CD14-positive monocyte (primary cell): ENCODE measurements around the gene RGPD3. TPM values are rescaled to one million over a fixed set of nuclear protein-coding genes. Genes with fewer than 3 reads are reported as not detected.

Experiments used
- DNase-seq, 3 donors: peaks; one replicate each; pipeline ENCODE4 v3.0.0-alpha.2; 2011 to 2022
- H2AFZ ChIP-seq: 2 replicates; pipeline ENCODE4 v1.6.0; 2012; ENCODE audit warnings: mild to moderate bottlenecking, low read depth, low read length, inconsistent platforms; ENCODE audit not compliant: insufficient read depth, poor library complexity, severe bottlenecking
- H3K27ac ChIP-seq, 2 donors: 1 replicate in 1 of 2; 2 replicates in 1 of 2; pipeline ENCODE4 v1.5.1; 2012 to 2013; ENCODE audit warnings: low read length in 2 of 2, control low read depth in 1 of 2, inconsistent platforms in 1 of 2, low read depth in 1 of 2, mild to moderate bottlenecking in 1 of 2
- H3K27me3 ChIP-seq, 2 donors: one replicate each; pipeline versions ENCODE4 v1.6.0 to v1.6.1; 2011 to 2013; ENCODE audit warnings: low read length in 2 of 2; ENCODE audit not compliant: control insufficient read depth in 2 of 2, insufficient read depth in 2 of 2
- H3K36me3 ChIP-seq, 2 donors: replicated peaks in 1 of 2; 1 replicate in 1 of 2; 2 replicates in 1 of 2; pipeline versions ENCODE4 v1.5.1 to v1.6.1; 2012 to 2013; ENCODE audit warnings: low read length in 2 of 2, control low read depth in 1 of 2, inconsistent platforms in 1 of 2, mild to moderate bottlenecking in 1 of 2; ENCODE audit not compliant: insufficient read depth in 2 of 2, control insufficient read depth in 1 of 2
- H3K4me1 ChIP-seq, 2 donors: 1 replicate in 1 of 2; 2 replicates in 1 of 2; pipeline versions ENCODE4 v1.5.1 to v1.6.1; 2012 to 2013; ENCODE audit warnings: low read length in 2 of 2, control low read depth in 1 of 2, inconsistent platforms in 1 of 2, mild to moderate bottlenecking in 1 of 2, moderate library complexity in 1 of 2; ENCODE audit not compliant: insufficient read depth in 2 of 2, control insufficient read depth in 1 of 2
- H3K4me2 ChIP-seq: replicated peaks from 2 replicates; pipeline ENCODE3; 2012; ENCODE audit warnings: low read length, moderate library complexity, mild to moderate bottlenecking; ENCODE audit not compliant: poor library complexity, severe bottlenecking; ENCODE audit errors: extremely low read depth
- H3K4me3 ChIP-seq, 3 experiments: fragments of 200-600 bp in 1 of 3; sonication (generic) in 1 of 3; replicated peaks in 1 of 3; 1 replicate in 2 of 3; 2 replicates in 1 of 3; pipeline ENCODE4 v1.5.1; 2011 to 2013; ENCODE audit warnings: low read length in 3 of 3, mild to moderate bottlenecking in 3 of 3, control low read depth in 2 of 3, low read depth in 2 of 3, inconsistent platforms in 1 of 3, moderate library complexity in 1 of 3
- H3K79me2 ChIP-seq: 2 replicates; pipeline ENCODE4 v1.6.0; 2012; ENCODE audit warnings: mild to moderate bottlenecking, control low read depth, inconsistent platforms, low read length, moderate library complexity; ENCODE audit not compliant: insufficient read depth
- H3K9ac ChIP-seq: 2 replicates; pipeline ENCODE4 v1.6.0; 2017; ENCODE audit warnings: low read length, mild to moderate bottlenecking; ENCODE audit not compliant: insufficient read depth, poor library complexity, severe bottlenecking
- H3K9me3 ChIP-seq, 2 donors: replicated peaks in 1 of 2; 1 replicate in 1 of 2; 2 replicates in 1 of 2; pipeline versions ENCODE4 v1.5.1 to v1.6.1; 2012 to 2013; ENCODE audit warnings: low read length in 2 of 2, control low read depth in 1 of 2; ENCODE audit not compliant: control insufficient read depth in 1 of 2, insufficient read depth in 1 of 2
- H4K20me1 ChIP-seq: 2 replicates; pipeline ENCODE4 v1.6.0; 2012; ENCODE audit warnings: mild to moderate bottlenecking, low read length, control low read depth, moderate library complexity; ENCODE audit not compliant: insufficient read depth
- H3K27ac Mint-ChIP-seq, 7 donors: one replicate each; pipeline ENCODE4 v1.8.0; 2020; ENCODE audit warnings: mild to moderate bottlenecking in 7 of 7, mixed read lengths in 7 of 7, moderate library complexity in 6 of 7, inconsistent platforms in 2 of 7
- H3K27me3 Mint-ChIP-seq, 3 donors: one replicate each; pipeline ENCODE4 v1.8.0; 2021 to 2022; ENCODE audit warnings: low read depth in 3 of 3, mild to moderate bottlenecking in 3 of 3, mixed read lengths in 3 of 3, moderate library complexity in 3 of 3, inconsistent platforms in 1 of 3
- H3K36me3 Mint-ChIP-seq, 2 donors: one replicate each; pipeline ENCODE4 v1.8.0; 2020; ENCODE audit warnings: mixed read lengths in 2 of 2, inconsistent platforms in 1 of 2, mild to moderate bottlenecking in 1 of 2
- H3K4me1 Mint-ChIP-seq: one replicate; pipeline ENCODE4 v1.8.0; 2020; ENCODE audit warnings: mild to moderate bottlenecking, mixed read lengths
- H3K4me3 Mint-ChIP-seq, 2 donors: one replicate each; pipeline ENCODE4 v1.8.0; 2020; ENCODE audit warnings: mild to moderate bottlenecking in 2 of 2, mixed read lengths in 2 of 2, moderate library complexity in 1 of 2
- H3K9me3 Mint-ChIP-seq, 7 donors: one replicate each; pipeline ENCODE4 v1.8.0; 2020 to 2022; ENCODE audit warnings: mixed read lengths in 7 of 7, mild to moderate bottlenecking in 6 of 7, moderate library complexity in 6 of 7, inconsistent platforms in 2 of 7
- CTCF ChIP-seq: fragments of 200-600 bp; IDR thresholded peaks from one replicate; pipeline ENCODE4 v1.8.0; 2022; ENCODE audit warnings: antibody characterized with exemption, mild to moderate bottlenecking
- WGBS: methylation state at CpG from one replicate; pipeline ENCODE4 v1.1.5; 2013; ENCODE audit warnings: missing lambda C conversion rate; ENCODE audit not compliant: insufficient coverage; 5-methylcytosine and 5-hydroxymethylcytosine counted together
- intact Hi-C, 2 donors: fragments of 100-400 bp; cut with micrococcal nuclease; formaldehyde crosslinking; loops; one replicate each; pipeline versions ENCODE4 v1.15.0 to v1.15.1; 2023
- polyA plus RNA-seq, 3 donors: library from polyadenylated mRNA; depleted of rRNA in 1 of 3; unstranded in 2 of 3; stranded (reverse) in 1 of 3; fragments of 300-500 nt in 2 of 3; fragments of >200 nt in 1 of 3; fragmentation: Illumina TruSeq in 2 of 3; gene quantifications; 1 replicate in 2 of 3; 2 replicates in 1 of 3; pipeline ENCODE4 v1.2.3, GENCODE V29; 2012 to 2021

The RGPD3 gene
- polyA plus RNA-seq, 3 donors: 0.25 TPM; not detected in 2

DNA sequence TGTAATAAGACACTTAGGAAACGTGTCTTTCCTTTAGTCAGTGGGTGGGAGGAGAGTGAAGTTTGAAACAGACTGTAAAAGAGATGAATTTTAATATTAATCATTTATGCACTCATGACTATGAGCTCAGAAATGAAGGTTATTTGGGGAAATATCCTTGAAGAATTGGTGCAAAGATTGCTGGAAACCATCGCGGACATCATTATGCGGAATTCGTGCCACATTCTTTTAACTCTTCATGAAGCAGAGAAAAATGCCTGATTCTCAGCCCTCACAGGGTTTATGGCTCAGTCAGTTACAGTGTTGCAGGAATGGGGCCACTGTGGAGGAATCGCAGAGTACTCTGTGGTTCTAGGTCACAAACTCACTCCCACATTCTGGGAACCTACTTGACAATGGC lies 109.7 kb downstream of the RGPD3 start:
- Mint-ChIP-seq H3K4me1 (peaks cover 19% of the 10 kb centered on the region), H3K4me3 (no peak overlapping the region), H3K36me3 (no peaks in the 10 kb centered on the region), H3K27ac (no peak overlapping the region), H3K27me3 (no peaks in the 10 kb centered on the region), H3K9me3 (peaks cover 0 to 2% (median 0%) of the 10 kb centered on the region in 7 donors)
- no peak for TF ChIP-seq CTCF
- Histone ChIP-seq H3K4me2 (no peak overlapping the region), H4K20me1 (no peaks in the 10 kb centered on the region), H3K9me3 (no peaks in the 10 kb centered on the region), H3K27ac (no peak overlapping the region), H2AFZ (no peak overlapping the region), H3K4me1 (peaks cover 8 to 10% of the 10 kb centered on the region in 2 donors), H3K36me3 (no peaks in the 10 kb centered on the region), H3K79me2 (no peaks in the 10 kb centered on the region), H3K9ac (no peak overlapping the region), H3K4me3 (no peak overlapping the region), H3K27me3 (no peaks in the 10 kb centered on the region)
- intact Hi-C loops: no loop called here
- 75% methylated on average over 4 of the region's 6 CpGs for WGBS
- no peak for DNase-seq

GRCh38 chr2:106358081-106358480 lies 110.1 kb downstream of the RGPD3 start:
- Histone ChIP-seq H3K4me3 (no peak overlapping the region), H3K27ac (no peak overlapping the region), H3K4me1 (peaks cover 12 to 14% of the 10 kb centered on the region in 2 donors), H3K9me3 (no peaks in the 10 kb centered on the region), H3K79me2 (no peaks in the 10 kb centered on the region), H4K20me1 (no peaks in the 10 kb centered on the region), H2AFZ (no peak overlapping the region), H3K9ac (no peak overlapping the region), H3K4me2 (no peak overlapping the region), H3K27me3 (no peaks in the 10 kb centered on the region), H3K36me3 (no peaks in the 10 kb centered on the region)
- Mint-ChIP-seq H3K9me3 (peaks cover 0 to 2% (median 0%) of the 10 kb centered on the region in 7 donors), H3K36me3 (no peaks in the 10 kb centered on the region), H3K4me1 (peaks cover 22% of the 10 kb centered on the region), H3K27me3 (no peaks in the 10 kb centered on the region), H3K4me3 (no peak overlapping the region), H3K27ac (no peak overlapping the region)
- no peak for DNase-seq
- no peak for TF ChIP-seq CTCF
- intact Hi-C loops: no loop called here
- WGBS: no CpG with 5 or more reads among the region's 5 CpGs
